Fibroblast of lung (primary cell): Measurements from ENCODE around the gene TF. TPM values are rescaled to one million over a fixed set of nuclear protein-coding genes. Genes with fewer than 3 reads are reported as not detected.

Source experiments
- DNase-seq, 2 donors: peaks; one replicate each; pipeline versions ENCODE4 v3.0.0 to v3.0.0-alpha.2; 2010; ENCODE audit warnings: low read depth in 2 of 2
- H2AFZ ChIP-seq: 2 replicates; pipeline ENCODE4 v1.5.1; 2012; ENCODE audit warnings: low read length, control low read depth, inconsistent platforms
- H3K27ac ChIP-seq: 2 replicates; pipeline ENCODE4 v1.5.1; 2011; ENCODE audit warnings: low read length, control low read depth; ENCODE audit not compliant: insufficient read depth
- H3K27me3 ChIP-seq: 2 replicates; pipeline ENCODE4 v1.5.1; 2011; ENCODE audit warnings: mild to moderate bottlenecking, low read length; ENCODE audit not compliant: control insufficient read depth, insufficient read depth
- H3K36me3 ChIP-seq: 2 replicates; pipeline ENCODE4 v1.5.1; 2011; ENCODE audit warnings: low read length; ENCODE audit not compliant: control insufficient read depth, insufficient read depth
- H3K4me1 ChIP-seq: 2 replicates; pipeline ENCODE4 v1.5.1; 2011; ENCODE audit warnings: low read length; ENCODE audit not compliant: control insufficient read depth, insufficient read depth; ENCODE audit errors: extremely low read depth
- H3K4me2 ChIP-seq: 2 replicates; pipeline ENCODE4 v1.5.1; 2011; ENCODE audit warnings: low read length, control low read depth; ENCODE audit not compliant: insufficient read depth; ENCODE audit errors: extremely low read depth
- H3K4me3 ChIP-seq, 4 experiments: fragments of 200-600 bp in 1 of 4; sonication (generic) in 1 of 4; replicated peaks in 1 of 4; 2 replicates each; pipeline ENCODE4 v1.5.1; 2011 to 2016; ENCODE audit warnings: low read length in 4 of 4, low read depth in 3 of 4, mild to moderate bottlenecking in 3 of 4, control low read depth in 2 of 4, inconsistent platforms in 1 of 4, mixed read lengths in 1 of 4; ENCODE audit not compliant: insufficient read depth in 1 of 4; ENCODE audit errors: control extremely low read depth in 1 of 4
- H3K79me2 ChIP-seq: 2 replicates; pipeline ENCODE4 v1.5.1; 2012; ENCODE audit warnings: mild to moderate bottlenecking, low read length, inconsistent platforms; ENCODE audit not compliant: control insufficient read depth, insufficient read depth
- H3K9ac ChIP-seq: 2 replicates; pipeline ENCODE4 v1.5.1; 2011; ENCODE audit warnings: mild to moderate bottlenecking, low read length, control low read depth; ENCODE audit not compliant: insufficient read depth
- H3K9me3 ChIP-seq: 2 replicates; pipeline ENCODE4 v1.5.1; 2012; ENCODE audit warnings: low read depth, low read length; ENCODE audit not compliant: control insufficient read depth, insufficient read depth
- H4K20me1 ChIP-seq: 2 replicates; pipeline ENCODE4 v1.5.1; 2011; ENCODE audit warnings: low read length; ENCODE audit not compliant: control insufficient read depth, insufficient read depth; ENCODE audit errors: extremely low read depth
- CTCF ChIP-seq, 2 donors: IDR thresholded peaks in 1 of 2; conservative IDR thresholded peaks in 1 of 2; 1 replicate in 1 of 2; 2 replicates in 1 of 2; pipeline ENCODE4 v1.5.1; 2011 to 2012; ENCODE audit warnings: low read length in 2 of 2, control low read depth in 1 of 2, inconsistent platforms in 1 of 2, low read depth in 1 of 2, mild to moderate bottlenecking in 1 of 2
- EZH2 ChIP-seq: IDR thresholded peaks from 2 replicates; pipeline ENCODE4 v1.5.1; 2012; ENCODE audit warnings: low read length, control low read depth, mild to moderate bottlenecking; ENCODE audit errors: missing control alignments
- polyA plus RNA-seq, 2 donors: library from polyadenylated mRNA; depleted of rRNA in 1 of 2; stranded (reverse) in 1 of 2; unstranded in 1 of 2; fragments of >200 nt; gene quantifications; 2 replicates each; pipeline ENCODE4 v1.2.1, GENCODE V29; 2011 to 2012; ENCODE audit warnings: missing spikeins in 1 of 2
- total RNA-seq: library from RNA; depleted of rRNA; stranded (reverse); fragments of >200 nt; gene quantifications from 2 replicates; pipeline ENCODE4 v1.2.1, GENCODE V29; 2014

The TF gene
- total and polyA plus RNA-seq, 2 donors (not counting 1 experiment from before 2014, with no cell fraction given) = 0.05 to 0.33 TPM

- H3K27ac ChIP-seq = no peak overlapping the region
- no peaks in the 10 kb centered on the region for H3K9me3 ChIP-seq
- no peak for DNase-seq
- H3K27me3 ChIP-seq = peaks cover 8% of the 10 kb centered on the region
- no peaks in the 10 kb centered on the region for H3K36me3 ChIP-seq
- TF ChIP-seq CTCF (conservative IDR thresholded peaks at IDR 0.05 in 1 of 2, IDR thresholded peaks at IDR 0.05 in 1 of 2; ENCODE audit: low read depth in 1 of 2, low read length in 2 of 2) (no peak), EZH2 (no peak)
- peaks cover 6% of the 10 kb centered on the region for H3K4me1 ChIP-seq
- no peaks in the 10 kb centered on the region for H4K20me1 ChIP-seq
- H3K79me2 ChIP-seq = no peaks in the 10 kb centered on the region
- H2AFZ ChIP-seq = no peak overlapping the region
- no peak overlapping the region for H3K4me2 ChIP-seq
- no peak overlapping the region for H3K9ac ChIP-seq
- H3K4me3 ChIP-seq = no peak overlapping the region
Measured at GRCh38 chr3:133845127-133845526, 98.9 kb downstream of the TF start.

Other genes with a start within 250 kb of the TF start
- 218 and 221 TPM in 2 replicates for gene CDV3, start 172.7 kb upstream of the TF start, total RNA-seq
- gene CDV3, start 172.7 kb upstream of the TF start, polyA plus RNA-seq = 171 and 185 TPM in 2 replicates
- 15.2 and 16.2 TPM in 2 replicates for gene TOPBP1, start 84.5 kb upstream of the TF start, total RNA-seq
- 20.8 and 30.6 TPM in 2 replicates for gene TOPBP1, start 84.5 kb upstream of the TF start, polyA plus RNA-seq
- gene SRPRB, start 59.4 kb downstream of the TF start, total RNA-seq = 63.1 and 70.6 TPM in 2 replicates
- 69.2 and 70.9 TPM in 2 replicates for gene SRPRB, start 59.4 kb downstream of the TF start, polyA plus RNA-seq
- 0.51 and 0.83 TPM in 2 replicates for gene RAB6B, start 149.5 kb downstream of the TF start, total RNA-seq
- gene RAB6B, start 149.5 kb downstream of the TF start, polyA plus RNA-seq = 1.5 and 2.1 TPM in 2 replicates